GM12873 (cell line): ENCODE data around the gene ANTXRL.

Experiments
- CTCF ChIP-seq: IDR thresholded peaks from 2 replicates; pipeline ENCODE4 v1.5.1; 2012; ENCODE audit warnings: low read depth, mild to moderate bottlenecking, moderate library complexity, low read length, control low read depth; ENCODE audit not compliant: insufficient read depth; ENCODE audit errors: missing control alignments

ANTXRL gene

GRCh38 chr10:46319389-46319788 lies 32.6 kb downstream of the ANTXRL start:
- no peak for TF ChIP-seq CTCF

GRCh38 chr10:46321770-46322169 lies 35.0 kb downstream of the ANTXRL start:
- no peak for TF ChIP-seq CTCF

- TF ChIP-seq CTCF: no peak
Measured at GRCh38 chr10:46323176-46323575, 36.4 kb downstream of the ANTXRL start.

GRCh38 chr10:46325021-46325420 lies 38.2 kb downstream of the ANTXRL start:
- peak; percentile 15 for TF ChIP-seq CTCF

GRCh38 chr10:46326066-46326465 lies 39.3 kb downstream of the ANTXRL start:
- no peak for TF ChIP-seq CTCF

GRCh38 chr10:46326971-46327370 lies 40.2 kb downstream of the ANTXRL start:
- TF ChIP-seq CTCF: no peak

- TF ChIP-seq CTCF: no peak
Measured at GRCh38 chr10:46327685-46328084, 40.9 kb downstream of the ANTXRL start.
